ENCODE results near the gene FCHSD2. TPM values are rescaled to one million over a fixed set of nuclear protein-coding genes. Genes with fewer than 3 reads are reported as not detected.

Gene FCHSD2
- total and polyA plus RNA-seq, 2 of the 8 experiments (the other 6 are each of a cell fraction or from before 2014, with no cell fraction given), result 4.1 to 7.8 TPM

DNA sequence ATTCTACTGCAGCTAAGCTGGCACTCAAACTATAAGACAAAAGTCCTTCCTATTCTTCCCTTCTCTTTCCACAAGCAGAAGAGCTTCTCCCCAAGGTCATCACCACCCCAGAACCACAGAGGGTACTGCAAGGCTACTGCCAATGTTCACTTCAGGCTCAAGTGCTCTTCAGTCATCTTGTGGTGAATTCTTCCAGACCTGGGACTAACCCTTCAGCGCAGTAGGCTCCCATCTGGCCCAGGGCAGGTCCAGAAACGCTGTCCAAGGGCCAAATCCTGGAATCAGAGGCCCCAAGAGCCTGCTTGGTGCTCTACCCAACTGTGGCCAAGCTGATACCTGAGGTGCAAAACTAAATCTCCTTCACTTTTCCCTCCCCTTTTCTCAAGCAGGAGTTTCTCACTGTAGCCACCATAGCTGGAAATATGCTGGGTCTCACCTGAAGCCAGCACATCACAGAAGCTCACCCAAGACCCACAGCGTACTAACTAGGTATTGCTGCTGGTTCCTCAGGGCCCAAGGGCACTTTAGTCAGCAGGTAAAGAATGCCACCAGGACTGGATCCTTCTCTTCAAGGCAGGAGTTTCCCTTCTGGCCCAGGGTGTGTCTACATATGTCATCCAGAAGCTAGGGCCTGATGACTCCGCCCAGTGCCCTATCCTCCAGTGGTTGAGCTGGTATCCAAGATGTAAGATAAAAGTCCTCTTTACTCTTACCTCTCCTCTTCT is 27.8 kb downstream of the FCHSD2 start (continued):
- no peak for TF ChIP-seq CREB1 (IDR thresholded peaks at IDR 0.05)
